MM.1S (cell line): ENCODE measurements around the gene PRR14.
"Not testable (repeated sequence)": the region's sequence is repeated elsewhere in the genome, so short reads cannot be mapped to it uniquely, and the experiment has no call there.

Experiments used
- DNase-seq: peaks from one replicate; pipeline ENCODE4 v3.0.0-alpha.2; 2015
- H2AFZ ChIP-seq: fragments of 300-600 bp; sonication (generic); 2 replicates; pipeline ENCODE4 v1.6.0; 2016; ENCODE audit warnings: antibody characterized with exemption, low read length
- H3F3A ChIP-seq: fragments of 300-600 bp; sonication (generic); 2 replicates; pipeline ENCODE4 v1.6.1; 2016; ENCODE audit warnings: mild to moderate bottlenecking, antibody characterized with exemption, low read length, moderate library complexity, mixed read lengths; ENCODE audit not compliant: insufficient read depth
- H3K27ac ChIP-seq: fragments of 300-600 bp; sonication (generic); 2 replicates; pipeline ENCODE4 v1.5.1; 2016; ENCODE audit warnings: mild to moderate bottlenecking, low read length
- H3K27me3 ChIP-seq: fragments of 300-600 bp; sonication (generic); replicated peaks from 2 replicates; pipeline ENCODE4 v1.6.0; 2016; ENCODE audit warnings: low read length; ENCODE audit not compliant: insufficient read depth
- H3K36me3 ChIP-seq: fragments of 300-600 bp; sonication (generic); replicated peaks from 2 replicates; pipeline ENCODE4 v1.6.1; 2016; ENCODE audit warnings: mild to moderate bottlenecking, low read length, mixed read lengths; ENCODE audit not compliant: insufficient read depth
- H3K4me1 ChIP-seq: fragments of 300-600 bp; sonication (generic); 2 replicates; pipeline ENCODE4 v1.6.1; 2016; ENCODE audit warnings: low read length, mixed read lengths
- H3K4me2 ChIP-seq: fragments of 300-600 bp; sonication (generic); 2 replicates; pipeline ENCODE4 v1.6.0; 2016; ENCODE audit warnings: low read depth, low read length
- H3K4me3 ChIP-seq: fragments of 300-600 bp; sonication (generic); 2 replicates; pipeline ENCODE4 v1.5.1; 2016; ENCODE audit warnings: low read length, mixed read lengths
- H3K79me2 ChIP-seq: fragments of 300-600 bp; sonication (generic); 2 replicates; pipeline ENCODE4 v1.6.1; 2016; ENCODE audit warnings: mixed run types, low read length, mixed read lengths
- H3K9ac ChIP-seq: fragments of 300-600 bp; sonication (generic); 2 replicates; pipeline ENCODE4 v1.6.1; 2016; ENCODE audit warnings: low read length, mixed read lengths
- H3K9me2 ChIP-seq: fragments of 300-600 bp; sonication (generic); replicated peaks from 2 replicates; pipeline ENCODE4 v1.6.1; 2016; ENCODE audit warnings: mild to moderate bottlenecking, low read length, mixed read lengths; ENCODE audit not compliant: insufficient read depth
- H3K9me3 ChIP-seq: fragments of 300-600 bp; sonication (generic); replicated peaks from 2 replicates; pipeline ENCODE4 v1.6.1; 2016; ENCODE audit warnings: mild to moderate bottlenecking, low read length, mixed read lengths; ENCODE audit not compliant: insufficient read depth
- H4K20me1 ChIP-seq: fragments of 300-600 bp; sonication (generic); 2 replicates; pipeline ENCODE4 v1.6.1; 2016; ENCODE audit warnings: mild to moderate bottlenecking, low read length, moderate library complexity, mixed read lengths; ENCODE audit not compliant: insufficient read depth
- CTCF ChIP-seq: fragments of 300-600 bp; sonication (generic); IDR thresholded peaks from 2 replicates; pipeline ENCODE4 v1.5.1; 2016; ENCODE audit warnings: antibody characterized with exemption, low read length, mixed read lengths
- EZH2 ChIP-seq: fragments of 300-600 bp; sonication (generic); optimal IDR thresholded peaks from 2 replicates; pipeline ENCODE3; 2017; ENCODE audit warnings: low read depth, mild to moderate bottlenecking, antibody characterized with exemption, low read length, mixed read lengths
- EZH2phosphoT487 ChIP-seq: fragments of 300-600 bp; sonication (generic); IDR thresholded peaks from 2 replicates; pipeline ENCODE4 v1.6.1; 2018; ENCODE audit warnings: antibody characterized with exemption, low read length

Gene PRR14

DNA sequence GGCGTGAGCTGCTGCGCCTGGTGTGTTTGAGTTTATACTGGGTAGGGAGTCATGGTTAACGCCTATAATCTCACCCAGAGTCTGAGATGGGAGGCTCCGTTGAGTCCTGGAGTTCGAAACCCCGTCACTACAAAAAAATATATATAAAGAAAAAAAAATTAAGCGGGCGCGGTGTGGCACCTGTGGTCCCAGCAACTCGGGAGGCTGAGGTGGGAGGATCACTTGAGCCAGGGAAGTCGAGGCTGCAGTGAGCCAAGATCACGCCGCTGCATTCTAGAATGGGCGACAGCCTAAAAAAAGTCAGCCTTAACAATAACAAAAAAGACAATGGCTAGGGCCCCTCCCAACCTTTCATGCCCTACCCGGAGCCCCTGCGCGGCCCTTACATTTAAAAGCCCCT lies 17.2 kb upstream of the PRR14 start:
- no peaks in the 10 kb centered on the region for H3K36me3 ChIP-seq
- peak overlapping the region; percentile 88; the same call in 1 of the 2 replicates for H3K4me2 ChIP-seq
- H3K4me3 ChIP-seq, result peak overlapping the region; percentile 83
- no peak for DNase-seq
- H3K27ac ChIP-seq, result peak overlapping the region; percentile 56; the same call in 1 of the 2 replicates
- peaks cover 5% of the 10 kb centered on the region; the same call in 1 of the 2 replicates for H3F3A ChIP-seq
- no peak for TF ChIP-seq EZH2
- TF ChIP-seq CTCF, result no peak
- no peak for TF ChIP-seq EZH2phosphoT487
- peak overlapping the region; percentile 76; the same call in 1 of the 2 replicates for H3K9ac ChIP-seq
- no peaks in the 10 kb centered on the region for H3K9me3 ChIP-seq
- H3K27me3 ChIP-seq, result no peaks in the 10 kb centered on the region
- no peaks in the 10 kb centered on the region for H3K9me2 ChIP-seq
- no peaks in the 10 kb centered on the region for H3K4me1 ChIP-seq
- peak overlapping the region; percentile 87 for H2AFZ ChIP-seq
- H4K20me1 ChIP-seq, result no peaks in the 10 kb centered on the region
- H3K79me2 ChIP-seq, result no peaks in the 10 kb centered on the region

DNA sequence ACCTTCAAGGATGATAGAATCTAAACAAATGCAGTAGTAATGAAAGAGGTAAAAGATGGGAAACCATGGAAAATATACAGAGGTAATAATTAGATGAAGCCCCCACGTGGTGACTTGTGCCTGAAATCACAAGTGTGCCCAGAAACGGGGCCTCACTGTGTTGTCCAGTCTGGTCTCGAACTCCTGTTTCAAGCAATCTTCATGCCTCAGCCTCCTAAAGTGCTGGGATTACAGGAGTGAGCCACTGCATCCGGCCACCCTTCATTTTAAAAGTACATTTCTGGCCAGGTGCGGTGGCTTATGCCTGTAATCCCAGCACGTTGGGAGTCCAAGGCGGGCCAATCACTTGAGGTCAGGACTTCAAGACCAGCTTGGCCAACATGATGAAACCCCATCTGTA lies 14.2 kb upstream of the PRR14 start:
- no peaks in the 10 kb centered on the region for H3K9me3 ChIP-seq
- no peaks in the 10 kb centered on the region for H3K79me2 ChIP-seq
- no peaks in the 10 kb centered on the region for H3K9me2 ChIP-seq
- TF ChIP-seq EZH2phosphoT487 (no peak), CTCF (no peak), EZH2 (no peak)
- H3K27ac ChIP-seq, result no peak overlapping the region
- no peaks in the 10 kb centered on the region for H3K27me3 ChIP-seq
- no peak overlapping the region for H3K4me2 ChIP-seq
- H3K9ac ChIP-seq, result no peak overlapping the region
- H3K36me3 ChIP-seq, result no peaks in the 10 kb centered on the region
- no peaks in the 10 kb centered on the region for H4K20me1 ChIP-seq
- H3K4me3 ChIP-seq, result no peak overlapping the region
- H2AFZ ChIP-seq, result no peak overlapping the region
- no peak for DNase-seq
- peaks cover 5% of the 10 kb centered on the region; the same call in 1 of the 2 replicates for H3F3A ChIP-seq
- H3K4me1 ChIP-seq, result no peaks in the 10 kb centered on the region

- not testable (repeated sequence) for H3K4me2 ChIP-seq, H3K4me3 ChIP-seq, H3F3A ChIP-seq, H3K9ac ChIP-seq, H3K79me2 ChIP-seq, H2AFZ ChIP-seq, H3K9me2 ChIP-seq, H3K9me3 ChIP-seq, H4K20me1 ChIP-seq, H3K36me3 ChIP-seq, H3K27ac ChIP-seq, H3K4me1 ChIP-seq, DNase-seq, H3K27me3 ChIP-seq
These were observed 13.6 kb upstream of the PRR14 start for GRCh38 chr16:30637139-30637538.

DNA sequence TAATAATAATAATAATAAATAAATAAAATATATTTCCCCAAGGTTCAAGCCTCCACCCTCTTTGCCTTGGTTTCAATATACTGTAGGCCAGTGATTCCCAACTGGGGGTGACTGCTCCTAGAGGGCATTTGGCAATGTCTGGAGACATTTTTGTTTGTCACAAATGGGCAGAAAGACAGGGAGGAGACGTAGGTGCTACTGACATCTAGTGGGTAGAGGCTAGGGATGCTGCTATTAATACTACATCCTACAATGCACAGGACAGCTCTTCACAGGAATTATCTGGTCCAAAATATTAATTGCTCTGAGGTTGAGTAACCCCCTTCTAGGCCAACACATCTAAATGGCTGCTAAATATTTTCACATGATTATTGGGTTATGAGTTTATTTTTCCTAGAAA lies 12.8 kb upstream of the PRR14 start:
- no peaks in the 10 kb centered on the region for H3K27me3 ChIP-seq
- H4K20me1 ChIP-seq, result no peaks in the 10 kb centered on the region
- H3K9me2 ChIP-seq, result no peaks in the 10 kb centered on the region
- no peak overlapping the region for H3K4me3 ChIP-seq
- no peaks in the 10 kb centered on the region for H3K4me1 ChIP-seq
- H3K9ac ChIP-seq, result no peak overlapping the region
- no peak overlapping the region for H3K4me2 ChIP-seq
- no peak overlapping the region for H2AFZ ChIP-seq
- no peak overlapping the region for H3K27ac ChIP-seq
- no peaks in the 10 kb centered on the region for H3F3A ChIP-seq
- H3K9me3 ChIP-seq, result no peaks in the 10 kb centered on the region
- TF ChIP-seq EZH2phosphoT487, result no peak
- peak; percentile 53 for TF ChIP-seq CTCF
- peak; percentile 46 for DNase-seq
- no peaks in the 10 kb centered on the region for H3K36me3 ChIP-seq
- H3K79me2 ChIP-seq, result no peaks in the 10 kb centered on the region
